CD4-positive, alpha-beta memory T cell (primary cell): ENCODE results near the gene NDUFS4. TPM values are rescaled to one million over a fixed set of nuclear protein-coding genes. Genes with fewer than 3 reads are reported as not detected.
A peak's percentile ranks its signal among the peaks of the same experiment; 100 is the strongest.

Experiments used
- CTCF ChIA-PET: fragments of 350-600 bp; sonication (Branson Sonifier 250); formaldehyde crosslinking; loops from one replicate; lab custom pipeline; 2021; ENCODE audit warnings: inconsistent platforms; ENCODE audit not compliant: partially characterized antibody; lab: Charles Lee
- POLR2A ChIA-PET: fragments of 350-600 bp; sonication (Branson Sonifier 250); formaldehyde crosslinking; loops from one replicate; lab custom pipeline; 2021; ENCODE audit not compliant: partially characterized antibody; lab: Charles Lee
- DNase-seq, 5 donors: peaks; one replicate each; pipeline versions ENCODE4 v3.0.0 to v3.0.0-alpha.2; 2020 to 2022; ENCODE audit warnings: mixed read lengths in 1 of 5
- H3K27ac ChIP-seq: one replicate; pipeline ENCODE4 v1.7.0; 2013; ENCODE audit warnings: low read depth, low read length
- H3K27me3 ChIP-seq: 2 replicates; pipeline ENCODE4 v1.7.0; 2013; ENCODE audit warnings: mild to moderate bottlenecking, low read length, moderate library complexity; ENCODE audit not compliant: insufficient read depth
- H3K36me3 ChIP-seq: 2 replicates; pipeline ENCODE4 v1.7.0; 2013; ENCODE audit warnings: mild to moderate bottlenecking, low read length, moderate library complexity; ENCODE audit not compliant: insufficient read depth
- H3K4me1 ChIP-seq: 2 replicates; pipeline ENCODE4 v1.7.0; 2013; ENCODE audit warnings: mild to moderate bottlenecking, low read length, moderate library complexity; ENCODE audit not compliant: insufficient read depth
- H3K4me3 ChIP-seq, 2 donors: one replicate each; pipeline ENCODE4 v1.7.0; 2013; ENCODE audit warnings: low read length in 2 of 2, mild to moderate bottlenecking in 1 of 2
- H3K9me3 ChIP-seq, 2 donors: one replicate each; pipeline ENCODE4 v1.7.0; 2013; ENCODE audit warnings: low read length in 2 of 2, control low read depth in 1 of 2; ENCODE audit not compliant: control insufficient read depth in 1 of 2
- H3K27ac Mint-ChIP-seq, 7 donors: one replicate each; pipeline ENCODE4 v1.8.0; 2020 to 2021; ENCODE audit warnings: mixed read lengths in 7 of 7, mild to moderate bottlenecking in 6 of 7, inconsistent platforms in 3 of 7, moderate library complexity in 3 of 7
- H3K27me3 Mint-ChIP-seq, 2 donors: one replicate each; pipeline ENCODE4 v1.8.0; 2020 to 2021; ENCODE audit warnings: mixed read lengths in 2 of 2
- H3K36me3 Mint-ChIP-seq, 2 donors: one replicate each; pipeline ENCODE4 v1.8.0; 2020 to 2021; ENCODE audit warnings: mixed read lengths in 2 of 2, inconsistent platforms in 1 of 2, mild to moderate bottlenecking in 1 of 2
- H3K4me1 Mint-ChIP-seq, 4 donors: one replicate each; pipeline ENCODE4 v1.8.0; 2020 to 2021; ENCODE audit warnings: mixed read lengths in 4 of 4, mild to moderate bottlenecking in 1 of 4
- H3K4me3 Mint-ChIP-seq, 8 donors: one replicate each; pipeline ENCODE4 v1.8.0; 2020 to 2021; ENCODE audit warnings: mixed read lengths in 8 of 8, mild to moderate bottlenecking in 7 of 8, moderate library complexity in 6 of 8, inconsistent platforms in 3 of 8
- H3K9me3 Mint-ChIP-seq, 8 donors: one replicate each; pipeline ENCODE4 v1.8.0; 2020 to 2021; ENCODE audit warnings: mixed read lengths in 8 of 8, mild to moderate bottlenecking in 5 of 8, inconsistent platforms in 3 of 8, moderate library complexity in 1 of 8
- intact Hi-C: fragments of 100-400 bp; cut with micrococcal nuclease; formaldehyde crosslinking; loops from one replicate; pipeline ENCODE4 v1.15.1; 2023
- polyA plus RNA-seq, 2 donors: library from polyadenylated mRNA; unstranded; fragments of 300-500 nt; fragmentation: Illumina TruSeq; gene quantifications; one replicate each; pipeline ENCODE4 v1.2.3, GENCODE V29; 2021
- total RNA-seq, 2 experiments: library from RNA; stranded (reverse); gene quantifications; one replicate each; pipeline ENCODE4 v1.2.3, GENCODE V29; 2021

Gene NDUFS4
- total and polyA plus RNA-seq, 4 experiments from 2014 or later: 23.6 to 113 (median 64.5) TPM

DNA sequence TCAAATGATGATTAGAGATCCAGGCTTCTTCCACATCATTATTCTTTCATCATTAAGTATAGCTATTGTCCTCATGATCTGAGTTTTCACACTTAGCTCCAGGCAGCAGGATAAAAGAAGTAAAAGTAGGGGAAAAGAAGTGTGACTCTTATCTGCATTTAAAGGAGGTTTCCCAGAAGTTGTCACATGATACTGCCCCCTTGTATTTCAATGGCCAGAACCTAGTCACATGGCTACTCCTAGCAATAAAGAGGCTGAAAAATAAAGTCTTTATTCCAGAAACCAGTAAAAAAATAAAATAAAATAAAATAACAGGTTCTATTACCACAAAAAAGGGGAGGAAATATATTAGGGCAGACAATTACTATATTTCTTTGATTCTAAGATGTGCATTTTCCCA is 5.3 kb upstream of the NDUFS4 start:
- ChIA-PET POLR2A (no interaction called here), CTCF (no interaction called here)
- H3K27me3 Mint-ChIP-seq: peaks cover 30 to 33% of the 10 kb centered on the region in 2 donors

DNA sequence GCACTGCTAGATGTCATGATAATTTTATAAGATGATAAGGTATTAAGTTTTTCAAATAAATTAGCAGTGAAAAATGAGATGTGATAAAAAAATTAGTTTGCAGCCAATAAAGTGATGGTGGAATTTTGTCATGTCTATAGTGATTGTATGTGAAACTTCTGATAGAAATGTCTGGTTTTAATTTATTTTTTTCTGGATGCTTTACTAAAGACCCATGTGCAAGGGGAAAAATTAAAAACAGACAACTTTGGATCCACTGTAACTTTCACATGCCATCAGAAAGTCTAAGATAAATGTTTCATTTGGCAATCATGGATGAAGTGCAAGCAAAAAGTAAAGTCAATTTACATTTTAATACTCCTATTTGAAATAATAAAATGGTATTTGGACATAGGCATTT is 4.4 kb upstream of the NDUFS4 start:
- intact Hi-C loops: no loop called here
- Histone ChIP-seq H3K27ac (no peak overlapping the region), H3K36me3 (no peaks in the 10 kb centered on the region), H3K9me3 (no peaks in the 10 kb centered on the region), H3K4me3 (no peak overlapping the region), H3K4me1 (peaks cover 5% of the 10 kb centered on the region), H3K27me3 (peaks cover 9% of the 10 kb centered on the region)
- no peak overlapping the region for H3K27ac Mint-ChIP-seq
- H3K27me3 Mint-ChIP-seq: peaks cover 30 to 33% of the 10 kb centered on the region in 2 donors
- H3K4me1 Mint-ChIP-seq: peaks cover 4 to 11% (median 7%) of the 10 kb centered on the region in 4 donors
- no peak overlapping the region for H3K4me3 Mint-ChIP-seq
- POLR2A ChIA-PET: no interaction called here
- DNase-seq: no peak
- H3K36me3 Mint-ChIP-seq: peaks cover 5 to 7% of the 10 kb centered on the region in 2 donors
- peaks cover 0 to 11% (median 4%) of the 10 kb centered on the region in 8 donors for H3K9me3 Mint-ChIP-seq
- CTCF ChIA-PET: no interaction called here

More for the DNA sequence above, 5.3 kb upstream of the NDUFS4 start:
- Histone ChIP-seq H3K36me3 (no peaks in the 10 kb centered on the region), H3K27ac (no peak overlapping the region), H3K4me1 (peaks cover 3% of the 10 kb centered on the region), H3K4me3 (no peak overlapping the region), H3K27me3 (peaks cover 9% of the 10 kb centered on the region), H3K9me3 (no peaks in the 10 kb centered on the region)
- H3K36me3 Mint-ChIP-seq: peaks cover 0 to 5% of the 10 kb centered on the region in 2 donors
- H3K9me3 Mint-ChIP-seq: peaks cover 0 to 11% (median 4%) of the 10 kb centered on the region in 8 donors
- peaks cover under 1 to 2% (median under 1%) of the 10 kb centered on the region in 4 donors for H3K4me1 Mint-ChIP-seq
- H3K4me3 Mint-ChIP-seq: no peak overlapping the region
- intact Hi-C loops: no loop called here
- H3K27ac Mint-ChIP-seq: no peak overlapping the region
- no peak for DNase-seq

DNA sequence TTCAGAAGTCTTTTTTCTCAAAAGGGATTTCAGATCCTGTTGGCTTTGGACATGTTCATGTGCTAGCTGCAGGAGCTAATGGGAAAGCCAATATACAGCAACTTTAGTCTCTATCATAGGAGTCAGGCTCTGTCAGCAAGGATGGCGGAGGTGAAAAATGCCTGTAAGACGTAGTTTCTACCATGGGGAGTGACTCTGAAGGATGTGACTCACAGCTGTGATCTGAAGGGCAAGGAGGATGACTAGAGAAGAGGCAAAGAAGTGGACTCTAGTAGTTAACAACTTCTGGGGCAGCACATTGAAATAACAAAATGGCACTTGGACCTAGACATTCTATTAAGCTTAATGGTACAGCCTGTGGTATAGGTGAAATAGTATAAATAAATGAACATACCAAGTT is 3.1 kb upstream of the NDUFS4 start:
- Mint-ChIP-seq H3K9me3 (peaks cover 0 to 11% (median 4%) of the 10 kb centered on the region in 8 donors), H3K27ac (no peak overlapping the region), H3K36me3 (peaks cover 5 to 8% of the 10 kb centered on the region in 2 donors), H3K4me1 (peaks cover 9 to 23% (median 18%) of the 10 kb centered on the region in 4 donors), H3K4me3 (no peak overlapping the region), H3K27me3 (peaks cover 29 to 31% of the 10 kb centered on the region in 2 donors)
- H3K27me3 ChIP-seq: peaks cover 9% of the 10 kb centered on the region
- H3K4me1 ChIP-seq: peaks cover 19% of the 10 kb centered on the region
- no peaks in the 10 kb centered on the region for H3K36me3 ChIP-seq
- ChIA-PET POLR2A (no interaction called here), CTCF (no interaction called here)
- H3K4me3 ChIP-seq: no peak overlapping the region
- no peaks in the 10 kb centered on the region for H3K9me3 ChIP-seq
- intact Hi-C loops: no loop called here
- H3K27ac ChIP-seq: no peak overlapping the region
- DNase-seq: no peak

- ChIA-PET POLR2A (no interaction called here), CTCF (no interaction called here)
- H3K36me3 Mint-ChIP-seq: peaks cover 5 to 8% of the 10 kb centered on the region in 2 donors
- H3K4me1 ChIP-seq: peaks cover 25% of the 10 kb centered on the region
- no peak overlapping the region for H3K27ac ChIP-seq
- H3K36me3 ChIP-seq: no peaks in the 10 kb centered on the region
- peak overlapping the region in 3 of 8 donors; percentile 29 to 36 (median 32) for H3K4me3 Mint-ChIP-seq
- no peak for DNase-seq
- intact Hi-C loops: no loop called here
- H3K9me3 ChIP-seq: no peaks in the 10 kb centered on the region
- peaks cover 22 to 25% of the 10 kb centered on the region in 2 donors for H3K27me3 Mint-ChIP-seq
- H3K4me3 ChIP-seq: no peak overlapping the region
- peaks cover 14 to 38% (median 30%) of the 10 kb centered on the region in 4 donors for H3K4me1 Mint-ChIP-seq
- H3K27ac Mint-ChIP-seq: no peak overlapping the region
- H3K9me3 Mint-ChIP-seq: peaks cover 0 to 11% (median 4%) of the 10 kb centered on the region in 8 donors
- H3K27me3 ChIP-seq: peaks cover 9% of the 10 kb centered on the region
Measured at GRCh38 chr5:53558966-53559365, 1.5 kb upstream of the NDUFS4 start.

GRCh38 chr5:53560028-53560427 is 411 bp upstream of the NDUFS4 start:
- Histone ChIP-seq H3K36me3 (no peaks in the 10 kb centered on the region), H3K27ac (no peak overlapping the region), H3K4me1 (peaks cover 28% of the 10 kb centered on the region), H3K4me3 (peak overlapping the region; percentile 85 to 91), H3K27me3 (peaks cover 9% of the 10 kb centered on the region), H3K9me3 (no peaks in the 10 kb centered on the region)
- Mint-ChIP-seq H3K27me3 (peaks cover 15 to 18% of the 10 kb centered on the region in 2 donors), H3K4me3 (peak overlapping the region; percentile 97 to 100 (median 99)), H3K9me3 (peaks cover 0 to 11% (median 4%) of the 10 kb centered on the region in 8 donors), H3K4me1 (peaks cover 21 to 48% (median 38%) of the 10 kb centered on the region in 4 donors), H3K27ac (peak overlapping the region in 5 of 7 donors; percentile 92 to 98 (median 96)), H3K36me3 (peaks cover 5 to 8% of the 10 kb centered on the region in 2 donors)
- ChIA-PET CTCF (no interaction called here), POLR2A (no interaction called here)
- intact Hi-C loops: loop anchor here (5.0 kb wide), 1 partner anchor 78 kb away; the partner anchor contains the start of gene FST
- peak in 1 of 5 donors; percentile 1 for DNase-seq

GRCh38 chr5:53568401-53568800 is 8.0 kb downstream of the NDUFS4 start:
- H3K9me3 Mint-ChIP-seq: peaks cover 0 to 2% (median 0%) of the 10 kb centered on the region in 8 donors
- no peaks in the 10 kb centered on the region for H3K27me3 Mint-ChIP-seq
- DNase-seq: no peak
- CTCF ChIA-PET: no interaction called here
- H3K27ac Mint-ChIP-seq: no peak overlapping the region
- Histone ChIP-seq H3K27ac (no peak overlapping the region), H3K4me1 (peaks cover 5% of the 10 kb centered on the region), H3K36me3 (no peaks in the 10 kb centered on the region), H3K4me3 (no peak overlapping the region), H3K27me3 (no peaks in the 10 kb centered on the region), H3K9me3 (no peaks in the 10 kb centered on the region)
- intact Hi-C loops: no loop called here
- H3K4me3 Mint-ChIP-seq: no peak overlapping the region
- POLR2A ChIA-PET: no interaction called here
- H3K4me1 Mint-ChIP-seq: peaks cover 31 to 75% (median 50%) of the 10 kb centered on the region in 4 donors
- H3K36me3 Mint-ChIP-seq: peaks cover 0 to 14% of the 10 kb centered on the region in 2 donors

GRCh38 chr5:53568871-53569270 is 8.4 kb downstream of the NDUFS4 start:
- intact Hi-C loops: no loop called here
- H3K4me1 Mint-ChIP-seq: peaks cover 31 to 73% (median 50%) of the 10 kb centered on the region in 4 donors
- POLR2A ChIA-PET: no interaction called here

More at GRCh38 chr5:53568871-53569270, 8.4 kb downstream of the NDUFS4 start:
- H3K9me3 ChIP-seq: no peaks in the 10 kb centered on the region
- CTCF ChIA-PET: no interaction called here
- H3K27ac Mint-ChIP-seq: peak overlapping the region in 1 of 7 donors; percentile 13
- peak overlapping the region in 1 of 8 donors; percentile 18 for H3K4me3 Mint-ChIP-seq
- peaks cover 0 to 2% (median 0%) of the 10 kb centered on the region in 8 donors for H3K9me3 Mint-ChIP-seq
- no peak for DNase-seq
- no peak overlapping the region for H3K4me3 ChIP-seq
- no peaks in the 10 kb centered on the region for H3K27me3 ChIP-seq
- no peaks in the 10 kb centered on the region for H3K36me3 ChIP-seq
- H3K27ac ChIP-seq: no peak overlapping the region
- H3K27me3 Mint-ChIP-seq: no peaks in the 10 kb centered on the region
- peaks cover 4% of the 10 kb centered on the region for H3K4me1 ChIP-seq
- H3K36me3 Mint-ChIP-seq: peaks cover 0 to 14% of the 10 kb centered on the region in 2 donors
